C1 segment of cervical spinal cord (tissue), 14 donors: Measurements from ENCODE around the gene SCRT2.
"Not testable (repeated sequence)": the region's sequence is repeated elsewhere in the genome, so short reads cannot be mapped to it uniquely, and the experiment has no call there.

Experiments
- DNase-seq, 14 donors: peaks; one replicate each; lab custom pipeline; 2025; lab: John Stamatoyannopoulos, UW

The SCRT2 gene

GRCh38 chr20:701401-702129, 26.0 kb upstream of the SCRT2 start:
- DNase-seq: peak in 2 of 14 donors; percentile 26 to 91

DNA sequence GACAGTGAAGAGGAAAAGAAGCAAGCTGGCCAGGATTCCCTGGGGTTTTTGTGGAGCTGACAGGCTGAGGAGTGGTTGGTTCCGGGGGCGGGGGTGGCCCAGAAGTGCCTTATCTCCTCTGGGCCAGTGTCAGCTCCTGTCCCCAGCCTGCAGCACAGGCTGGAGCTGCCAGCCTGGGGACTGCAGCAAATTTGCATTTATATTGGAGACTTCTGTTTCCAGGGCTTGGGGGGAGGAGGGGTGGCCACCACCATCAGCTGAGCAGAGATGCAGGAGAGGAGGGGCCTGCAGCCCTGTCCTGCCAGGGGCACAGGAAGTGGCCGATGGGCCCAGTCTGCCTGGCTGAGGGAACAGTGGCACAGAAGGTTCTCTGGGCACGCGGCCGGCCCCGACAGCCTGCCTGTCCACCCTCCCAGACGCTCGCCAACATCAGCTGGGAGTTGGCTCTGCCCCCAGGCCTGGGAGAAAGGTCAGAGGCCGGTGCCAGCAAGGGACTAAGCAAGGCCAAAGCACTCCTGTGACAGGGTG, 24.3 kb upstream of the SCRT2 start:
- DNase-seq: peak in 11 of 14 donors; percentile 22 to 98 (median 58)

GRCh38 chr20:699342-699741, 23.7 kb upstream of the SCRT2 start:
- peak in 1 of 14 donors; percentile 38 for DNase-seq

DNA sequence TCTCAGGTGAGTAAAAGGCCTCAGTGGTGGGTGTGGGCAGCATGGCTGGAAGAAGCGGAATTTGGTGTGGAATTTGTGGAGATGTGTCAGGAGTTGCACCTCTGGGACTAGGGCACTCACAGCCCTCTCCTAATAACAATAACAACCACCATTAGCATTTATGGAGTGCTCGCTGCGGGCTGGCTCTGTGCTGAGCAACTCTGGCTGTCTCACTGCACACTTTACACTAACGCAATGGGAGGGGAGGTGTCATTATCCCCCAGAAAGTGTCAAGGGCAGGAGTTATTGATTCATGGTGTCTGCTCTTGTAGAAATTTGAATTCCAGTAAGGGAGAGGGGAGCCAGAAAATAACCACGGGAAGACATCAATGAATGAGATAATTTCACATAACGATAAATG, 22.7 kb upstream of the SCRT2 start:
- DNase-seq: no peak

- DNase-seq: no peak
Observed at GRCh38 chr20:697826-698225, 22.2 kb upstream of the SCRT2 start.

GRCh38 chr20:695165-695866, 19.7 kb upstream of the SCRT2 start:
- DNase-seq: no peak

DNA sequence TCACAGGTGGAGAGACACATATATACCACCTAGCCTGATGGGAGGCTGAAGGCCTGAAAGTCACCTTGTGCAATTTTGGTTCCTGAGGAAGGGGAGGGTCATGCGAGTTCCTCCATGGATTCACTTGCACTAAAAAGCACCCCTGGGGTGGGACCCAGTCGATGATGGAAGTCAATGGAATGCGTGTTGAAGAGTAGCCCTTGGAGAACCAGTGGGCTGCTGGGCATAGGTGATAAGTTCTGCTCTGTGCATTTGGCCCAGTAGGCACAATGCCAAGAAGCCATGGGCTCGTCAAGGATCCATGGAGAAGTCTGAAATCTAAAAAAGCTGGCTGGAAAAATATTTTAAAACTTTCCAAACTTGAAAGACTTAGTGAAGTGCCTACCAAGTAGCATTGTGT, 18.9 kb upstream of the SCRT2 start:
- DNase-seq: no peak

- not testable (repeated sequence) for DNase-seq
Observed at GRCh38 chr20:693786-694185, 18.2 kb upstream of the SCRT2 start.

GRCh38 chr20:692044-692443, 16.4 kb upstream of the SCRT2 start:
- DNase-seq: no peak

DNA sequence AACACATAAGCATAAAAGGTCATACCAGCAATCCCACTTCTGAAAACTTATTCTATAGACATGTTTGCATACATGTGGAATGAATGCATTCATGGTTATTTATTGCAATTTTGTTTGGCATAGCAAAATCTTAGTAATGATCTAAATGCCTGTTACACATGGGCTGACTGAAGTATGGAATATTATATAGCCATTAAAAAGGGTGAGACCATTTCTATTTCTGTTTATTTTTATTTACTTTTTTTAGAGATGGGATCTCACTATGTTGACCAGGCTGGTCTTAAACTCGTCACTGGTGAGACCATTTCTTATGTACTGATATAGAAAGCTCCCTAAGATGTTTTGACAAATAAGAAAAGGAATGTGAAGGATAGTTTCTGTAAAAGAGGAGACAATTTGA, 14.3 kb upstream of the SCRT2 start:
- DNase-seq: no peak

DNA sequence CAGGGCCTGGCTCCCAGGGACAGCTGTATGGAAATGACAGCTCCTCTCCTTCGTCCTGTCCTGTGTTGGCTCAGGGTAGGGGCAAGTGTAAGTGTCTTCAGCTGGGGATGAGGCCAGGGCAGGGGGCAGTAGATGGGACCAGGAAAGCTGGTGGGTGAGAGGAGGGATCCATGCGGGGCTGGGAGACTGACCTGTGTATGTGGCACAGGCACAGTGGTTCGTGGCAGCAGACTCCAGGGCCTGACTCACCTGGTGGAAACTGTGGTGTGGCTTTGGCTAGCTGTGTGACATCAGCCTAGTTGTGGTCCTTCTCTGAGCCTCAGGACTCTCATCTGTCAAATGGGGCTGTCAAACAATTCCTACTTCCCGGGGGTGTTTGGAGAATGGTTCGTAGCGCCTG, 13.7 kb upstream of the SCRT2 start:
- DNase-seq: no peak

DNA sequence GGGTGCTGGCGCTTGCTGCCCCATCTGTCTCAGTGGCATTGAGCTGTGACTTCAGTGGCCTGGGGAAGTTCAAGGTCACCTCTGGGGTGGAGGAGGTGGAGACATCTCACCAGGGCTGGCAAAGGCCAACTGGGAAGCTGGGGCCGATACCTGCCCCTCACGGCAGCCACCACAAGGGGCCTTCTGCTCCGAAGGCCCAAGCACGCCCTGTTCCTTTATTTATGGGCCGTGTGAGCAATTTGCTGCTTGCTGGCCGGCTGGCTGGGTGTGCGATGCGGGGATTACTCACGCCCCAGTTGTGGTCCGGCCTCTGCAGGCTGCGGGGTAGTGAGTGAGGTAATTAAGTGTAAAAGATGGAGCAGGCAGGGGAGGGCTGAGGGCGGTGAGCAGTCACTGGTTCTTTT, 13.2 kb upstream of the SCRT2 start:
- peak in 3 of 14 donors; percentile 9 to 32 (median 28) for DNase-seq

- no peak for DNase-seq
Observed at GRCh38 chr20:687468-688203, 12.0 kb upstream of the SCRT2 start.

- no peak for DNase-seq
Observed at GRCh38 chr20:684676-685319, 9.2 kb upstream of the SCRT2 start.

DNA sequence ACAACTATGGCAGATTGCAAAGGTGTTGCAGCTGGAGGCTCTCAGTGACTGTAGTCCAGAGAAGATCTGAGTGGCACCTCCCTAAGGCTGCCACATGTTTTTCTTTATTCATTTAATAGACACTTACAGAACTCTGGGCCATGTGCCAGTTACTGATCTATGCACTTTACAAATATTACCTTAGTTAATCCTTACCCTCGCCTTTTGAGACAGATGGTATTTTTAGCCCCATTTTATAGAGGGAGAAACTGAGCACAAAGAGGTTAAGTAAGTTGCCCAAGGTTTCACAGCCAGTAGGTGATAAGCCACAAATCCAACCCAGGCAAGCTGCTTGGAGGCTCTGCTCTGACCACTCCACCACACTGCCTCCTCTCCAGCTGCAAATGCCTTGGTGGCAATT, 6.5 kb upstream of the SCRT2 start:
- no peak for DNase-seq

GRCh38 chr20:680638-681187, 5.1 kb upstream of the SCRT2 start:
- no peak for DNase-seq

DNA sequence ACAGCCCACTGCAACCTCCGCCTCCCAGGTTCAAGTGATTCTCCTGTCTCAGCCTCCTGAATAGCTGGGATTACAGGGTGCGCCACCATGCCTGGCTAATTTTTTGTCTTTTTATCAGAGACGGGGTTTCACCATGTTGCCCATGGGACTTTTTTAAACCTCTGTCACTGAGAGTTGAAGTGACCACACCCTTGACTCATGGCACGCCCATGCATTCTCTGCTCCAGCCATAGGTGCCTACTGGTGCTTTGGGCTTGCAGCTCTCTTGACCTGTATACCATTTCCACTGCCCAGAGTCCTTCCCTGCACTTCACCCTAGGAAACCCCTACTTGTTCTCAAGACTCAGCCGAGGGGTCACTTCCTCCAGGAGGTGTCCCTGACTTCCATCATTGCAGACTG, 2.4 kb upstream of the SCRT2 start:
- DNase-seq: no peak

DNA sequence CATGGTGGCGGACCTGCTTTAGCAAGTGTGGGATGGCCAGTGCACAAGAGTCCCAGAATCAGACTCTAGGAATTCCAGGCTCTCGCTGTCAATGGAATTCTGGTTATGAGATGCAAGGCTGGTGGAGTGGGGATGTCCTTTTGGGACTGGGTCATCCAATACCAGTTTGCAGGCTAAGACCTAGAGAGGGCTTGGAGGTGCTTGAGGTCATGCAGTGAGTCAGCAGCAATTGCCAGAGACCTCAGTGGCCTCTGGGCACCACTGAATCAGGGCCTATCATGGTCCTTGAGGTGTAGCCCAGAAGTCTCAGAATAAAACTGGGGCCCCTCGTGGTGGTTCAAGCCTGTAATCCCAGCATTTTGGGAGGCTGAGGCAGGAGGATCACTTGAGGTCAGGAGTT, 1.4 kb upstream of the SCRT2 start:
- no peak for DNase-seq

GRCh38 chr20:676315-676937, 824 bp upstream of the SCRT2 start:
- DNase-seq: no peak

DNA sequence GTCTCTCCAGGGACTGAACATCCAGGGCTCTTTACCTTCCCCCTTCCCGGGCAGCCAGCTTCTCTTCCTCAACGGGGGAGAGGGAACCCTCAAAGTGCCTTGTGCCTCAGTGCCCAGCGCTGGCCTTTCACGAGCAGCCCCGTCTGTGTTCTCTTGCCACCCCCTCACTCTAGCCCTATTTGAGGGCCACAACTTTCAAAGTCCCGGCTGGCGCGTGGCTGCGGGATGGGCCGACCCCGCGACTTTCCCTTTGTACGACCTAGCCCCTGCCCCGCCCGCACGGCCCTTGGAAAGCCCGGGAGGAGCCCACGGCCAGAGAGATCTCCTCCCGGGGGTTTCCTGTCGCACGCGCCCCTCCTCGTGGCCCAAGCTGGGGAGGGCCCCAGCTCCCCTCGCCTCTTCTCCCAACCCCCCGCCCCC, 559 bp downstream of the SCRT2 start:
- DNase-seq: no peak

GRCh38 chr20:673603-674001, 2.0 kb downstream of the SCRT2 start:
- DNase-seq: peak in 1 of 14 donors; percentile 34
